ENCODE data around the gene CCL19.
A peak's percentile ranks its signal among the peaks of the same experiment; 100 is the strongest.

CCL19 gene

GRCh38 chr9:34675869-34676268, 15.2 kb downstream of the CCL19 start:
- Histone ChIP-seq H3K4me1 (ENCODE audit: insufficient read depth, low read length) (no peaks in the 10 kb centered on the region), H3K9me3 (ENCODE audit: insufficient read depth, low read length, severe bottlenecking) (no peaks in the 10 kb centered on the region), H3K27ac (ENCODE audit: low read length) (no peak overlapping the region), H3K36me3 (ENCODE audit: insufficient read depth, low read length) (no peaks in the 10 kb centered on the region), H3K27me3 (ENCODE audit: insufficient read depth, low read length, poor library complexity) (no peaks in the 10 kb centered on the region), H3K79me2 (ENCODE audit: insufficient read depth, low read length) (no peaks in the 10 kb centered on the region), H4K20me1 (ENCODE audit: insufficient read depth, low read length) (no peaks in the 10 kb centered on the region), H2AFZ (ENCODE audit: low read depth, low read length) (no peak overlapping the region), H3K4me3 (ENCODE audit: low read depth in 1 of 2, low read length in 2 of 2) (no peak overlapping the region), H3K9ac (ENCODE audit: low read depth, low read length) (no peak overlapping the region), H3K4me2 (ENCODE audit: insufficient read depth, low read length) (no peak overlapping the region)
- ATAC-seq (ENCODE audit: insufficient read depth, low read depth), result no peak
- TF ChIP-seq EZH2 (IDR thresholded peaks at IDR 0.05; ENCODE audit: borderline replicate concordance, low read depth, low read length, severe bottlenecking), result no peak
- TF ChIP-seq CTCF (IDR thresholded peaks at IDR 0.05; ENCODE audit: borderline replicate concordance, extremely low read depth, low read length, poor library complexity, severe bottlenecking), result no peak
- no peak for DNase-seq

- H3K27ac ChIP-seq (ENCODE audit: low read length), result no peak overlapping the region
- no peaks in the 10 kb centered on the region for H3K9me3 ChIP-seq (ENCODE audit: insufficient read depth, low read length, severe bottlenecking)
- no peak overlapping the region for H3K4me3 ChIP-seq (ENCODE audit: low read depth in 1 of 2, low read length in 2 of 2)
- DNase-seq (peak; percentile 68), ATAC-seq (ENCODE audit: insufficient read depth, low read depth) (peak; percentile 93)
- TF ChIP-seq EZH2 (IDR thresholded peaks at IDR 0.05; ENCODE audit: borderline replicate concordance, low read depth, low read length, severe bottlenecking), result no peak
- TF ChIP-seq CTCF (IDR thresholded peaks at IDR 0.05; ENCODE audit: borderline replicate concordance, extremely low read depth, low read length, poor library complexity, severe bottlenecking), result peak; percentile 73
- H3K27me3 ChIP-seq (ENCODE audit: insufficient read depth, low read length, poor library complexity), result peaks cover 3% of the 10 kb centered on the region
- H3K4me1 ChIP-seq (ENCODE audit: insufficient read depth, low read length), result no peaks in the 10 kb centered on the region
- H4K20me1 ChIP-seq (ENCODE audit: insufficient read depth, low read length), result no peaks in the 10 kb centered on the region
- H3K9ac ChIP-seq (ENCODE audit: low read depth, low read length), result no peak overlapping the region
- no peaks in the 10 kb centered on the region for H3K36me3 ChIP-seq (ENCODE audit: insufficient read depth, low read length)
- H3K79me2 ChIP-seq (ENCODE audit: insufficient read depth, low read length), result no peaks in the 10 kb centered on the region
- no peak overlapping the region for H2AFZ ChIP-seq (ENCODE audit: low read depth, low read length)
- H3K4me2 ChIP-seq (ENCODE audit: insufficient read depth, low read length), result no peak overlapping the region
Observed at GRCh38 chr9:34675048-34675714, 15.9 kb downstream of the CCL19 start.

DNA sequence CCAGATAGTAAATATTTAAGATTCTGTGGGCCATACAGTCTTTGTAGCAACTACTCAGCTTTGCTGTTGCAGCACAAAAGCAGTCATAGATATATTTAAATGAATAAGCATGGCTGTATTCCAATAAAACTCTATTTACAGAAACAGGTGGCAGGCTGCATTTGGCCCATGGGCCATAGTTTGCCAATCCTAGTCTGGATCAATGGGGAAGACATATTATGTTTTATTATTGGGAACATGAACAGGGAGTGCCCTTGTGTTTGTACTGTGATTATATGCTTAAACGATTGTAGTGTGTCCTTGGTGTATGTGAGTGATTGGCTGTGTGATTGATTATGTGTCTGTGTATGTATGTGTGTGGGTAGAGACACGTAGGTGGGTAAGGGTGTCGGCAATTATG, 16.6 kb downstream of the CCL19 start:
- Histone ChIP-seq H3K9ac (ENCODE audit: low read depth, low read length) (no peak overlapping the region), H3K9me3 (ENCODE audit: insufficient read depth, low read length, severe bottlenecking) (no peaks in the 10 kb centered on the region), H3K4me2 (ENCODE audit: insufficient read depth, low read length) (no peak overlapping the region), H3K27me3 (ENCODE audit: insufficient read depth, low read length, poor library complexity) (peaks cover 3% of the 10 kb centered on the region), H3K27ac (ENCODE audit: low read length) (no peak overlapping the region), H2AFZ (ENCODE audit: low read depth, low read length) (no peak overlapping the region), H3K36me3 (ENCODE audit: insufficient read depth, low read length) (no peaks in the 10 kb centered on the region), H3K79me2 (ENCODE audit: insufficient read depth, low read length) (no peaks in the 10 kb centered on the region), H4K20me1 (ENCODE audit: insufficient read depth, low read length) (no peaks in the 10 kb centered on the region), H3K4me1 (ENCODE audit: insufficient read depth, low read length) (no peaks in the 10 kb centered on the region), H3K4me3 (ENCODE audit: low read depth in 1 of 2, low read length in 2 of 2) (no peak overlapping the region)
- no peak for ATAC-seq (ENCODE audit: insufficient read depth, low read depth)
- DNase-seq, result no peak
- TF ChIP-seq CTCF (IDR thresholded peaks at IDR 0.05; ENCODE audit: borderline replicate concordance, extremely low read depth, low read length, poor library complexity, severe bottlenecking), result no peak
- TF ChIP-seq EZH2 (IDR thresholded peaks at IDR 0.05; ENCODE audit: borderline replicate concordance, low read depth, low read length, severe bottlenecking), result no peak
